GM12892 (cell line): ENCODE results near the gene TEAD2.

Experiments used
- POLR2A ChIP-seq: IDR thresholded peaks from 2 replicates; pipeline ENCODE4 v1.6.1; 2011; ENCODE audit warnings: low read depth, low read length, control low read depth
- TAF1 ChIP-seq: IDR thresholded peaks from 2 replicates; pipeline ENCODE4 v1.6.1; 2011; ENCODE audit warnings: low read depth, mild to moderate bottlenecking, control low read depth, low read length, borderline replicate concordance

DNA sequence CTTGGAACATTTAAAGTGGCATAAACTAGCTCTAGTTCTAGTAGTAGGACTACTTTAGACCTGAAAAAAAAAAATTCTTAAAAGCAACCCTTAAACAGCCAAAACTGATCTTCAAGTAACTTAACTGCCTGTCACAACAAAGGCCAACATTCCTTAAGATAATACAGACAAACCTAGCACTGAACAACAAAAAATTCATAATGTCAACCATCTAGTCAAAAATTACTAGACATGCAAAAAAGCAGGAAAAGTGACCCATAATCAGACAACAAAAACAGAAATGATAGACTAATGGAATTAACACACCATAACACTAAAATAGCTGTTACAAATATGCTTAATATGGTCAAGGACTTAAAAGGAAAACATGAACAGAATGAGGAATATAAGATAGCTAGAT is 43.9 kb downstream of the TEAD2 start:
- TF ChIP-seq TAF1 (no peak), POLR2A (no peak)
